ENCODE results near the gene NT5DC3. TPM values are rescaled to one million over a fixed set of nuclear protein-coding genes. Genes with fewer than 3 reads are reported as not detected.

The NT5DC3 gene
- total RNA-seq, 3 donors from 2014 or later = 13.7 to 283 (median 18.0) TPM

DNA sequence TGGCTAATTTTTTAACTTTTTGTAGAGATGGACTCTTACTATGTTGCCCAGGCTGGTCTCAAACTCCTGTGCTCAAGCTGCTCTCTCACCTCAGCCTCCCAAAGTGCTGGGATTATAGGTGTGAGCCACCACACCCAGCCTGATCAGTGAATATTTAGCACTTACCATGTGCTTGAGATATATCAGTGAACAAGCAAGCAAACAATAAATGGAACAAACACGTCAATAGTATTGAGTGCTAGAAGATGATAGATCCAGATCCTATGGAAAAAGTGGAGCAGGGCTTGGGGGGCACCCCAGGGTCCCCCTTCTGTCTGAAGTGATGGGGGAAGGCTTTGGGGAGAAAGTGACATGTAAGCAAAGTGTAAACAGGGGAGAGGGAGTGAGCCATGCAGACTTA, 83.8 kb downstream of the NT5DC3 start:
- no peak for DNase-seq
- Histone ChIP-seq H3K9me3 (no peaks in the 10 kb centered on the region), H3K4me1 (ENCODE audit: low read depth) (no peaks in the 10 kb centered on the region), H3K36me3 (ENCODE audit: low read depth) (no peaks in the 10 kb centered on the region), H3K4me3 (no peak overlapping the region)
- intact Hi-C loops (cut with DNase I, micrococcal nuclease) = no loop called here
- no peak for ATAC-seq
- TF ChIP-seq, protein P1, sequence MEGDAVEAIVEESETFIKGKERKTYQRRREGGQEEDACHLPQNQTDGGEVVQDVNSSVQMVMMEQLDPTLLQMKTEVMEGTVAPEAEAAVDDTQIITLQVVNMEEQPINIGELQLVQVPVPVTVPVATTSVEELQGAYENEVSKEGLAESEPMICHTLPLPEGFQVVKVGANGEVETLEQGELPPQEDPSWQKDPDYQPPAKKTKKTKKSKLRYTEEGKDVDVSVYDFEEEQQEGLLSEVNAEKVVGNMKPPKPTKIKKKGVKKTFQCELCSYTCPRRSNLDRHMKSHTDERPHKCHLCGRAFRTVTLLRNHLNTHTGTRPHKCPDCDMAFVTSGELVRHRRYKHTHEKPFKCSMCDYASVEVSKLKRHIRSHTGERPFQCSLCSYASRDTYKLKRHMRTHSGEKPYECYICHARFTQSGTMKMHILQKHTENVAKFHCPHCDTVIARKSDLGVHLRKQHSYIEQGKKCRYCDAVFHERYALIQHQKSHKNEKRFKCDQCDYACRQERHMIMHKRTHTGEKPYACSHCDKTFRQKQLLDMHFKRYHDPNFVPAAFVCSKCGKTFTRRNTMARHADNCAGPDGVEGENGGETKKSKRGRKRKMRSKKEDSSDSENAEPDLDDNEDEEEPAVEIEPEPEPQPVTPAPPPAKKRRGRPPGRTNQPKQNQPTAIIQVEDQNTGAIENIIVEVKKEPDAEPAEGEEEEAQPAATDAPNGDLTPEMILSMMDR (IDR thresholded peaks at IDR 0.05) = no peak

GRCh38 chr12:103756443-103756842, 84.6 kb downstream of the NT5DC3 start:
- no peak overlapping the region for H3K4me3 ChIP-seq
- no peaks in the 10 kb centered on the region for H3K4me1 ChIP-seq (ENCODE audit: low read depth)
- no peaks in the 10 kb centered on the region for H3K9me3 ChIP-seq
- H3K36me3 ChIP-seq (ENCODE audit: low read depth) = no peaks in the 10 kb centered on the region
- intact Hi-C loops (cut with DNase I, micrococcal nuclease) = no loop called here
- TF ChIP-seq, protein P1 (IDR thresholded peaks at IDR 0.05) = no peak
- ATAC-seq (no peak), DNase-seq (no peak)

GRCh38 chr12:103755425-103755824, 85.6 kb downstream of the NT5DC3 start:
- DNase-seq (no peak), ATAC-seq (no peak)
- TF ChIP-seq, protein P1 (IDR thresholded peaks at IDR 0.05) = no peak
- intact Hi-C loops (cut with DNase I, micrococcal nuclease) = no loop called here
- Histone ChIP-seq H3K36me3 (ENCODE audit: low read depth) (no peaks in the 10 kb centered on the region), H3K4me1 (ENCODE audit: low read depth) (no peaks in the 10 kb centered on the region), H3K4me3 (no peak overlapping the region), H3K9me3 (no peaks in the 10 kb centered on the region)

GRCh38 chr12:103751600-103751999, 89.4 kb downstream of the NT5DC3 start:
- H3K9me3 ChIP-seq = no peaks in the 10 kb centered on the region
- TF ChIP-seq, protein P1 (IDR thresholded peaks at IDR 0.05) = no peak

DNA sequence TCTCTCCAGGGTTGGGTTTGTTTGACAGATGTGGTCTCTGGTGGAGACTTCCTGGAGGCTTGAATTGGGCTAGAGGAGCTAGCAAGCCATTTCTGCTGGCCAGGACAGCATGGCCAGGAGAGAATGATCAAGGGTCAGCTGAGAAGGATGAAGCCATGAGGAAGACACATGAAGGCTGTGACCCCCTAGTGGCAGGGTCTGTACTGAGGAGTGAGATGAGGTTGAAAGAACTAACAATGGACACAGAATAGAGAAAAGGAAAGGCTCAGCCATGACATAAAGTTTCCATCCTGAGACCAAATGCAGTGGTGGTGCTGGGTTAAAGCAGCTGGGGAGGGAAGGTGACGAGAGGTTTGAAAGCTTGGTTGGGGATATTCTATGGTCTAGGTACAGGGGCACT, 89.9 kb downstream of the NT5DC3 start:
- intact Hi-C loops (cut with DNase I, micrococcal nuclease) = no loop called here
- H3K9me3 ChIP-seq = no peaks in the 10 kb centered on the region
- H3K4me3 ChIP-seq = no peak overlapping the region
- H3K4me1 ChIP-seq (ENCODE audit: low read depth) = no peaks in the 10 kb centered on the region
- DNase-seq (no peak), ATAC-seq (no peak)
- H3K36me3 ChIP-seq (ENCODE audit: low read depth) = no peaks in the 10 kb centered on the region
- TF ChIP-seq, protein P1 (IDR thresholded peaks at IDR 0.05) = no peak

More at GRCh38 chr12:103751600-103751999, 89.4 kb downstream of the NT5DC3 start:
- intact Hi-C loops (cut with DNase I, micrococcal nuclease) = no loop called here
- Histone ChIP-seq H3K36me3 (ENCODE audit: low read depth) (no peaks in the 10 kb centered on the region), H3K4me3 (no peak overlapping the region), H3K4me1 (ENCODE audit: low read depth) (no peaks in the 10 kb centered on the region)
- ATAC-seq = no peak
- no peak for DNase-seq

DNA sequence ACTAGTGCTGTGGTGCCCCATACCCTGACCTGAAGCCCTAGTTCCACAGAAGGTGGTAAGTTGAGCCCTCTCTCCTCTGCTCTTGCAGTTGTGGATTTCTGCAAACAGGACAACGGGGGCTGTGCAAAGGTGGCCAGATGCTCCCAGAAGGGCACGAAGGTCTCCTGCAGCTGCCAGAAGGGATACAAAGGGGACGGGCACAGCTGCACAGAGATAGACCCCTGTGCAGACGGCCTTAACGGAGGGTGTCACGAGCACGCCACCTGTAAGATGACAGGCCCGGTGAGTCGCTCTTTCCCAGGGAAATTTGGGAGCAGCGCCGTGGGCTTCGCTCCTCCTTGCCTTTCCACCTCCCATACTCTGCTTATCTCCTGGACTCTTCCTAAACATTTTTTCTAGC, 92.2 kb downstream of the NT5DC3 start:
- no peak overlapping the region for H3K4me3 ChIP-seq
- no peak for ATAC-seq
- TF ChIP-seq, protein P1 (IDR thresholded peaks at IDR 0.05) = no peak
- H3K36me3 ChIP-seq (ENCODE audit: low read depth) = no peaks in the 10 kb centered on the region
- H3K4me1 ChIP-seq (ENCODE audit: low read depth) = no peaks in the 10 kb centered on the region
- no peaks in the 10 kb centered on the region for H3K9me3 ChIP-seq
- intact Hi-C loops (cut with DNase I, micrococcal nuclease) = no loop called here
- no peak for DNase-seq

Data from mucosa of descending colon (tissue), 3 donors.